Activated CD8-positive, alpha-beta memory T cell treated with anti-CD3 and anti-CD28 coated beads, Interleukin-2, amount 10 ng/mL, durations not matched to agents 7 days and 5 days (primary cell): ENCODE measurements around the gene KIRREL3. TPM values are rescaled to one million over a fixed set of nuclear protein-coding genes. Genes with fewer than 3 reads are reported as not detected.

Experiments used
- ATAC-seq: fragments of 150-1000 bp; cut with Tn5 transposase; one replicate; pipeline ENCODE4 v1.10.0; 2021; ENCODE audit warnings: moderate library complexity
- CTCF ChIA-PET: fragments of 350-600 bp; sonication (Branson Sonifier 250); formaldehyde crosslinking; loops from one replicate; lab custom pipeline; 2021; ENCODE audit warnings: antibody characterized with exemption; lab: Charles Lee
- DNase-seq: peaks from one replicate; pipeline ENCODE4 v3.0.0-alpha.2; 2020
- H3K27ac Mint-ChIP-seq: one replicate; pipeline ENCODE4 v1.8.0; 2021; ENCODE audit warnings: mild to moderate bottlenecking, mixed read lengths
- H3K27me3 Mint-ChIP-seq: one replicate; pipeline ENCODE4 v1.8.0; 2021; ENCODE audit warnings: mixed read lengths
- H3K36me3 Mint-ChIP-seq: one replicate; pipeline ENCODE4 v1.8.0; 2021; ENCODE audit warnings: mild to moderate bottlenecking, mixed read lengths
- H3K4me1 Mint-ChIP-seq: one replicate; pipeline ENCODE4 v1.8.0; 2021; ENCODE audit warnings: mixed read lengths
- H3K4me3 Mint-ChIP-seq: one replicate; pipeline ENCODE4 v1.8.0; 2021; ENCODE audit warnings: mild to moderate bottlenecking, moderate library complexity, mixed read lengths
- H3K9me3 Mint-ChIP-seq: one replicate; pipeline ENCODE4 v1.8.0; 2022; ENCODE audit warnings: low read depth, mixed read lengths
- total RNA-seq, 2 experiments: library from RNA; stranded (reverse); gene quantifications; one replicate each; pipeline ENCODE4 v1.2.3, GENCODE V29; 2021

Gene KIRREL3
- total RNA-seq, 2 experiments from 2014 or later: not detected

- no peak overlapping the region for H3K4me3 Mint-ChIP-seq
- peaks cover 20% of the 10 kb centered on the region for H3K4me1 Mint-ChIP-seq
- no peaks in the 10 kb centered on the region for H3K36me3 Mint-ChIP-seq
- ATAC-seq: no peak
- CTCF ChIA-PET: interaction anchor here (1.0 to 1.1 kb wide), 2 partner anchors 19 to 21 kb away, joined by 3 read pairs; no protein-coding TSS in a partner anchor
- DNase-seq: no peak
- peaks cover 13% of the 10 kb centered on the region for H3K27me3 Mint-ChIP-seq
- no peak overlapping the region for H3K27ac Mint-ChIP-seq
- H3K9me3 Mint-ChIP-seq: no peaks in the 10 kb centered on the region
Observed at GRCh38 chr11:126461996-126462395, 538.6 kb downstream of the KIRREL3 start.

- Mint-ChIP-seq H3K4me3 (no peak overlapping the region), H3K4me1 (peaks cover 17% of the 10 kb centered on the region), H3K27ac (no peak overlapping the region), H3K9me3 (no peaks in the 10 kb centered on the region), H3K27me3 (peaks cover 10% of the 10 kb centered on the region), H3K36me3 (no peaks in the 10 kb centered on the region)
- CTCF ChIA-PET: no interaction called here
- DNase-seq: no peak
- no peak for ATAC-seq
Observed at GRCh38 chr11:126461096-126461440, 539.5 kb downstream of the KIRREL3 start.

- DNase-seq: no peak
- H3K4me1 Mint-ChIP-seq: peaks cover 12% of the 10 kb centered on the region
- CTCF ChIA-PET: no interaction called here
- H3K4me3 Mint-ChIP-seq: no peak overlapping the region
- peaks cover 5% of the 10 kb centered on the region for H3K27me3 Mint-ChIP-seq
- ATAC-seq: no peak
- no peak overlapping the region for H3K27ac Mint-ChIP-seq
- no peaks in the 10 kb centered on the region for H3K36me3 Mint-ChIP-seq
- no peaks in the 10 kb centered on the region for H3K9me3 Mint-ChIP-seq
Observed at GRCh38 chr11:126460417-126461095, 540.0 kb downstream of the KIRREL3 start.

- H3K4me1 Mint-ChIP-seq: peaks cover 4% of the 10 kb centered on the region
- H3K27me3 Mint-ChIP-seq: peaks cover under 1% of the 10 kb centered on the region
- no peaks in the 10 kb centered on the region for H3K36me3 Mint-ChIP-seq
- H3K9me3 Mint-ChIP-seq: no peaks in the 10 kb centered on the region
- DNase-seq (no peak), ATAC-seq (no peak)
- CTCF ChIA-PET: interaction anchor here (0.7 to 1.2 kb wide), 2 partner anchors 19 to 21 kb away, joined by 3 read pairs; no protein-coding TSS in a partner anchor
- H3K4me3 Mint-ChIP-seq: no peak overlapping the region
- H3K27ac Mint-ChIP-seq: no peak overlapping the region
Observed at GRCh38 chr11:126459691-126460281, 540.8 kb downstream of the KIRREL3 start.

GRCh38 chr11:126457817-126458216 lies 542.8 kb downstream of the KIRREL3 start:
- H3K4me3 Mint-ChIP-seq: no peak overlapping the region
- H3K27me3 Mint-ChIP-seq: no peaks in the 10 kb centered on the region
- DNase-seq: no peak
- no peaks in the 10 kb centered on the region for H3K9me3 Mint-ChIP-seq
- no peak for ATAC-seq
- H3K36me3 Mint-ChIP-seq: no peaks in the 10 kb centered on the region
- H3K27ac Mint-ChIP-seq: no peak overlapping the region
- CTCF ChIA-PET: no interaction called here
- no peaks in the 10 kb centered on the region for H3K4me1 Mint-ChIP-seq

- ATAC-seq (no peak), DNase-seq (no peak)
- H3K4me3 Mint-ChIP-seq: no peak overlapping the region
- no peaks in the 10 kb centered on the region for H3K4me1 Mint-ChIP-seq
- H3K36me3 Mint-ChIP-seq: no peaks in the 10 kb centered on the region
- CTCF ChIA-PET: no interaction called here
- H3K27ac Mint-ChIP-seq: no peak overlapping the region
- H3K27me3 Mint-ChIP-seq: no peaks in the 10 kb centered on the region
- H3K9me3 Mint-ChIP-seq: no peaks in the 10 kb centered on the region
Observed at GRCh38 chr11:126456783-126457542, 543.6 kb downstream of the KIRREL3 start.

- Mint-ChIP-seq H3K4me3 (no peak overlapping the region), H3K36me3 (no peaks in the 10 kb centered on the region), H3K4me1 (no peaks in the 10 kb centered on the region), H3K27ac (no peak overlapping the region), H3K27me3 (no peaks in the 10 kb centered on the region), H3K9me3 (peaks cover 5% of the 10 kb centered on the region)
- CTCF ChIA-PET: no interaction called here
- ATAC-seq: no peak
- no peak for DNase-seq
Observed at GRCh38 chr11:126456089-126456488, 544.5 kb downstream of the KIRREL3 start.

GRCh38 chr11:126452241-126453101 lies 548.1 kb downstream of the KIRREL3 start:
- Mint-ChIP-seq H3K9me3 (peaks cover 16% of the 10 kb centered on the region), H3K4me3 (no peak overlapping the region), H3K27ac (no peak overlapping the region), H3K36me3 (peaks cover 3% of the 10 kb centered on the region), H3K27me3 (no peaks in the 10 kb centered on the region), H3K4me1 (no peaks in the 10 kb centered on the region)
- CTCF ChIA-PET: interaction anchor here (0.8 kb wide), 1 partner anchor 12 kb away, joined by 3 read pairs; no protein-coding TSS in a partner anchor
- DNase-seq (no peak), ATAC-seq (no peak)

- DNase-seq: no peak
- no peak overlapping the region for H3K27ac Mint-ChIP-seq
- peaks cover 16% of the 10 kb centered on the region for H3K9me3 Mint-ChIP-seq
- H3K36me3 Mint-ChIP-seq: peaks cover 3% of the 10 kb centered on the region
- H3K4me1 Mint-ChIP-seq: no peaks in the 10 kb centered on the region
- no peak for ATAC-seq
- no peaks in the 10 kb centered on the region for H3K27me3 Mint-ChIP-seq
- CTCF ChIA-PET: no interaction called here
- no peak overlapping the region for H3K4me3 Mint-ChIP-seq
Observed at GRCh38 chr11:126451211-126451802, 549.3 kb downstream of the KIRREL3 start.

GRCh38 chr11:126450806-126451205 lies 549.8 kb downstream of the KIRREL3 start:
- no peaks in the 10 kb centered on the region for H3K4me1 Mint-ChIP-seq
- CTCF ChIA-PET: no interaction called here
- H3K36me3 Mint-ChIP-seq: peaks cover 3% of the 10 kb centered on the region
- H3K27me3 Mint-ChIP-seq: no peaks in the 10 kb centered on the region
- DNase-seq: no peak
- H3K27ac Mint-ChIP-seq: no peak overlapping the region
- H3K4me3 Mint-ChIP-seq: no peak overlapping the region
- no peak for ATAC-seq
- peaks cover 16% of the 10 kb centered on the region for H3K9me3 Mint-ChIP-seq

GRCh38 chr11:126450198-126450597 lies 550.4 kb downstream of the KIRREL3 start:
- H3K27ac Mint-ChIP-seq: no peak overlapping the region
- DNase-seq (no peak), ATAC-seq (no peak)
- no peak overlapping the region for H3K4me3 Mint-ChIP-seq
- peaks cover 3% of the 10 kb centered on the region for H3K36me3 Mint-ChIP-seq
- H3K9me3 Mint-ChIP-seq: peaks cover 16% of the 10 kb centered on the region
- H3K27me3 Mint-ChIP-seq: no peaks in the 10 kb centered on the region
- H3K4me1 Mint-ChIP-seq: no peaks in the 10 kb centered on the region
- CTCF ChIA-PET: interaction anchor here (1.6 kb wide), 1 partner anchor 30 kb away, joined by 4 read pairs; no protein-coding TSS in a partner anchor

- ATAC-seq: no peak
- H3K4me3 Mint-ChIP-seq: no peak overlapping the region
- CTCF ChIA-PET: no interaction called here
- H3K36me3 Mint-ChIP-seq: peaks cover 3% of the 10 kb centered on the region
- H3K9me3 Mint-ChIP-seq: peaks cover 16% of the 10 kb centered on the region
- DNase-seq: no peak
- peaks cover 8% of the 10 kb centered on the region for H3K27me3 Mint-ChIP-seq
- H3K27ac Mint-ChIP-seq: no peak overlapping the region
- H3K4me1 Mint-ChIP-seq: no peaks in the 10 kb centered on the region
Observed at GRCh38 chr11:126446581-126446980, 554.0 kb downstream of the KIRREL3 start.
